K562 (cell line): ENCODE data around the gene NFATC4. TPM values are rescaled to one million over a fixed set of nuclear protein-coding genes. Genes with fewer than 3 reads are reported as not detected.

Experiments
- ATAC-seq: fragments of 200-7000 bp; cut with Tn5 transposase; 3 replicates; pipeline ENCODE4 v1.9.1; 2020; ENCODE audit warnings: moderate library complexity
- BruUV-seq: library from RNA; stranded (reverse); fragments of 400-500 nt; replicated peaks from 2 replicates; lab custom pipeline; 2021; lab: Mats Ljungman, UMichigan
- CTCF ChIA-PET: fragments of 300-600 bp; formaldehyde crosslinking; extraction: SDS; loops from one replicate; lab custom pipeline; 2021; ENCODE audit warnings: low intra/inter-chr PET ratio; lab: Yijun Ruan, JAX
- POLR2A ChIA-PET: fragments of 300-600, 350-650 bp; sonication (Branson Sonifier 250); formaldehyde crosslinking; extraction: SDS; loops from one replicate; lab custom pipeline; 2021; ENCODE audit warnings: antibody characterized with exemption, inconsistent platforms; lab: Yijun Ruan, JAX
- DNase-seq, 4 experiments: peaks; one replicate each; pipeline versions ENCODE4 v3.0.0 to v3.0.0-alpha.2; 2011 to 2018; ENCODE audit warnings: low spot score in 3 of 4, mixed read lengths in 3 of 4; ENCODE audit errors: extremely low read depth in 1 of 4
- FAIRE-seq: peaks from 2 replicates; lab custom pipeline; 2011; peaks lifted over from hg19 to GRCh38; lab: Jason Lieb, UNC
- H2AFZ ChIP-seq: 2 replicates; pipeline ENCODE4 v1.6.0; 2011; ENCODE audit warnings: low read depth, low read length, control low read depth, inconsistent platforms
- H3K27ac ChIP-seq: fragments of 200-600 bp; 3 replicates; pipeline ENCODE4 v1.8.0; 2011; ENCODE audit warnings: low read depth, mild to moderate bottlenecking, control low read depth, inconsistent platforms, low read length, moderate library complexity, mixed read lengths; ENCODE audit errors: extremely low read depth
- H3K27me3 ChIP-seq, 2 experiments: fragments of 300-600 bp in 1 of 2; 2 replicates in 1 of 2; 3 replicates in 1 of 2; pipeline versions ENCODE4 v1.6.0 to v1.8.0; 2011; ENCODE audit warnings: inconsistent platforms in 2 of 2, low read length in 2 of 2, mild to moderate bottlenecking in 1 of 2, mixed read lengths in 1 of 2, moderate library complexity in 1 of 2; ENCODE audit not compliant: control insufficient read depth in 2 of 2, insufficient read depth in 2 of 2
- H3K36me3 ChIP-seq: fragments of 300-600 bp; 3 replicates; pipeline ENCODE4 v1.8.0; 2011; ENCODE audit warnings: mild to moderate bottlenecking, low read length, inconsistent platforms; ENCODE audit not compliant: control insufficient read depth, insufficient read depth
- H3K4me1 ChIP-seq, 2 experiments: fragments of 200-600 bp in 1 of 2; replicated peaks in 1 of 2; 2 replicates in 1 of 2; 3 replicates in 1 of 2; pipeline versions ENCODE4 v1.5.1 to v1.8.0; 2011; ENCODE audit warnings: inconsistent platforms in 2 of 2, low read length in 2 of 2, mild to moderate bottlenecking in 1 of 2, mixed read lengths in 1 of 2, moderate library complexity in 1 of 2; ENCODE audit not compliant: control insufficient read depth in 2 of 2, insufficient read depth in 2 of 2
- H3K4me2 ChIP-seq: 2 replicates; pipeline ENCODE4 v1.6.1; 2011; ENCODE audit warnings: low read length, control low read depth, inconsistent platforms, mixed read lengths; ENCODE audit not compliant: insufficient read depth
- H3K4me3 ChIP-seq: fragments of 200-600 bp; sonication (generic), shearing (Covaris generic); 2 replicates; pipeline ENCODE4 v1.5.1; 2016; ENCODE audit warnings: control low read depth, inconsistent platforms
- H3K79me2 ChIP-seq: fragments of 200-600 bp; 3 replicates; pipeline ENCODE4 v1.8.0; 2011; ENCODE audit warnings: low read length, inconsistent platforms; ENCODE audit not compliant: control insufficient read depth, insufficient read depth
- H3K9ac ChIP-seq, 2 experiments: 2 replicates each; pipeline versions ENCODE4 v1.6.0 to v1.6.1; 2011; ENCODE audit warnings: low read depth in 2 of 2, low read length in 2 of 2, control low read depth in 1 of 2, inconsistent platforms in 1 of 2, mild to moderate bottlenecking in 1 of 2, mixed read lengths in 1 of 2; ENCODE audit not compliant: insufficient read depth in 1 of 2
- H3K9me1 ChIP-seq: one replicate; pipeline ENCODE4 v1.6.0; 2011; ENCODE audit warnings: inconsistent platforms, mild to moderate bottlenecking, low read length, moderate library complexity; ENCODE audit not compliant: control insufficient read depth, insufficient read depth
- H3K9me3 ChIP-seq: replicated peaks from 2 replicates; pipeline ENCODE4 v1.5.1; 2011; ENCODE audit warnings: low read depth, low read length, inconsistent platforms; ENCODE audit not compliant: control insufficient read depth, insufficient read depth
- H4K20me1 ChIP-seq: replicated peaks from 2 replicates; pipeline ENCODE4 v1.6.1; 2011; ENCODE audit warnings: low read length, inconsistent platforms, mixed read lengths; ENCODE audit not compliant: control insufficient read depth, insufficient read depth
- CBX2 ChIP-seq: fragments of 200-600 bp; sonication (generic); IDR thresholded peaks from one replicate; pipeline ENCODE4 v1.6.1; 2012; ENCODE audit warnings: mild to moderate bottlenecking, low read length, inconsistent platforms; ENCODE audit not compliant: insufficient read depth, poor library complexity, severe bottlenecking
- DDX20 ChIP-seq: fragments of 450-650 bp; IDR thresholded peaks from 2 replicates; pipeline ENCODE4 v1.6.1; 2016; ENCODE audit warnings: missing genetic modification characterization, low read depth, mild to moderate bottlenecking, missing compliant biosample characterization, moderate library complexity
- FOXJ3 ChIP-seq: sonication (generic); formaldehyde crosslinking; IDR thresholded peaks from 2 replicates; pipeline ENCODE4 v1.4.0; 2020; ENCODE audit warnings: mild to moderate bottlenecking, missing genetic modification reagents
- KLF1 ChIP-seq: fragments of 450-650 bp; IDR thresholded peaks from 2 replicates; pipeline ENCODE4 v1.6.1; 2016; ENCODE audit warnings: missing genetic modification characterization, missing compliant biosample characterization
- MYC ChIP-seq, 2 experiments: fragments of 250-450 bp in 1 of 2; sonication (Bioruptor Pico) in 1 of 2; IDR thresholded peaks; 2 replicates each; pipeline versions ENCODE4 v1.5.1 to v1.6.1; 2012 to 2021; ENCODE audit warnings: low read depth in 2 of 2, borderline replicate concordance in 1 of 2, improper control_type of control experiment in 1 of 2, low read length in 1 of 2, mild to moderate bottlenecking in 1 of 2, moderate library complexity in 1 of 2
- RNF2 ChIP-seq: sonication (generic); IDR thresholded peaks from 2 replicates; pipeline ENCODE4 v1.6.1; 2016
- THRAP3 ChIP-seq: fragments of 450-650 bp; IDR thresholded peaks from 2 replicates; pipeline ENCODE4 v1.6.1; 2016; ENCODE audit warnings: mild to moderate bottlenecking, inconsistent platforms, borderline replicate concordance
- WHSC1 ChIP-seq: IDR thresholded peaks from one replicate; pipeline ENCODE4 v1.6.1; 2012; ENCODE audit warnings: low read length, control low read depth, inconsistent platforms
- ZNF140 ChIP-seq: fragments of 250-450 bp; sonication (Bioruptor Pico); IDR thresholded peaks from 2 replicates; pipeline ENCODE4 v1.8.0; 2021; ENCODE audit warnings: moderate library complexity, mild to moderate bottlenecking, inconsistent platforms
- ZNF174 ChIP-seq: fragments of 250-450 bp; sonication (Bioruptor Pico); IDR thresholded peaks from 2 replicates; pipeline ENCODE4 v1.4.0; 2020; ENCODE audit warnings: mild to moderate bottlenecking
- ZNF24 ChIP-seq: fragments of 450-650 bp; IDR thresholded peaks from 2 replicates; pipeline ENCODE4 v1.6.1; 2016
- ZNF282 ChIP-seq: sonication (generic); formaldehyde crosslinking; IDR thresholded peaks from 2 replicates; pipeline ENCODE4 v1.8.1; 2023; ENCODE audit warnings: missing genetic modification reagents
- WGBS: fragments of 100-300 bp; shearing (Covaris generic); methylation state at CpG from one replicate; pipeline ENCODE4 v1.1.6; 2016; ENCODE audit warnings: low coverage, mixed read lengths; ENCODE audit not compliant: insufficient coverage; ENCODE audit errors: missing lambda C conversion rate; 5-methylcytosine and 5-hydroxymethylcytosine counted together
- in situ Hi-C: fragments of 300-500 bp; cut with MboI; formaldehyde crosslinking; loops from 4 replicates; pipeline ENCODE4 v1.15.0; 2018; ENCODE audit warnings: inconsistent platforms, mixed read lengths
- intact Hi-C: fragments of 100-400 bp; cut with micrococcal nuclease; formaldehyde crosslinking; loops from 2 replicates; pipeline ENCODE4 v1.14.2; 2022
- polyA plus RNA-seq, 8 experiments: library from polyadenylated mRNA; depleted of rRNA in 4 of 8; stranded (reverse) in 5 of 8; unstranded in 3 of 8; fragments of >200 nt; fragmentation: Nextera tagmentation in 2 of 8; fragmentation: Illumina TruSeq in 1 of 8; extraction: Ambion mirVana in 2 of 8; extraction: Trizol in 1 of 8; gene quantifications; 2 replicates each; pipeline versions ENCODE4 v1.2.1 to v1.2.3, GENCODE V29; 2011 to 2014; ENCODE audit warnings: inconsistent platforms in 1 of 8, missing spikeins in 1 of 8
- total RNA-seq, 7 experiments: library from RNA; depleted of rRNA in 6 of 7; stranded (reverse); fragments of >200 nt in 6 of 7; fragmentation: Illumina TruSeq in 2 of 7; extraction: Trizol in 2 of 7; gene quantifications; 2 replicates each; pipeline versions ENCODE4 v1.2.1 to v1.2.3, GENCODE V29; 2011 to 2021; ENCODE audit warnings: low replicate concordance in 1 of 7
- TF ChIP-seq, protein P1 (sequence below): fragments of 450-650 bp; formaldehyde crosslinking; IDR thresholded peaks from 2 replicates; pipeline ENCODE4 v1.4.0; 2022; ENCODE audit warnings: mild to moderate bottlenecking, moderate library complexity

NFATC4 gene
- total and polyA plus RNA-seq, 9 of the 15 experiments (the other 6 are each of a cell fraction or from before 2014, with no cell fraction given): 0.25 to 3.8 (median 0.78) TPM; not detected in 1

DNA sequence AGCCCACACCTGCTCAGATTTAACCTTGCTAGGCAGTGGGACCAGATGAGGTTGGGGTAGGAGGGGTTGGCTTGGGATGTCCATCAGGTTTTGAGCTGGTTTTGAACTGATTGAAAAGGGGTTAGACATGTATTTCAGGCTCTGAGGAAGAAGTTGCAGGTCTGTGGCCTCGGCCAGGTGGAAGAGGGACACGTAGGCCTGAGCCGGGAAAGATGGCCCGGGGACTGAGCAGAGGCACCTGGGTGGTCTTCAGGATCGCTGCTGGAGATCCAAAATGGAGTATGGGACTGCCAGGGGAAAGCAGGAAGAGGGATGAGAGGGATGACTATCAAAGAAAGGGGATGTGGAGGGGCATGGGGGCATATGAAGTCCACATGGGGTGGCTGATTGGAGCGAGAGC, 38.4 kb downstream of the NFATC4 start:
- in situ Hi-C loops (no loop called here), intact Hi-C loops (no loop called here)
- 30% methylated on average over 3 of the region's 6 CpGs for WGBS
- peaks cover 0 to 8% of the 10 kb centered on the region in 2 experiments; a peak in 1 of 5 replicates for H3K27me3 ChIP-seq
- H3K9me3 ChIP-seq: no peaks in the 10 kb centered on the region
- H3K36me3 ChIP-seq: no peaks in the 10 kb centered on the region
- H3K4me2 ChIP-seq: no peak overlapping the region
- ATAC-seq (no peak), DNase-seq (no peak), FAIRE-seq (no peak)
- no peak overlapping the region for H3K4me3 ChIP-seq
- BruUV-seq: no TSS peak
- POLR2A ChIA-PET: interaction anchor here (0.7 kb wide), 1 partner anchor 31 kb away, joined by 3 read pairs; no protein-coding TSS in a partner anchor
- no peak for TF ChIP-seq KLF1 (tag)
- TF ChIP-seq FOXJ3 (CRISPR knock-in tag): no peak
- TF ChIP-seq THRAP3: no peak
- TF ChIP-seq DDX20 (tag): no peak
- no peak for TF ChIP-seq WHSC1
- no peak for TF ChIP-seq CBX2
- no peak for TF ChIP-seq RNF2
- TF ChIP-seq ZNF174 (CRISPR knock-in tag): no peak
- no peak for TF ChIP-seq ZNF140 (CRISPR knock-in tag)
- no peak for TF ChIP-seq ZNF24
- TF ChIP-seq MYC (IDR thresholded peaks at IDR 0.05; ENCODE audit: low read depth, low read length): no peak
- TF ChIP-seq MYC (CRISPR knock-in tag; IDR thresholded peaks at IDR 0.05; ENCODE audit: borderline replicate concordance, low read depth): no peak
- TF ChIP-seq, protein P1, sequence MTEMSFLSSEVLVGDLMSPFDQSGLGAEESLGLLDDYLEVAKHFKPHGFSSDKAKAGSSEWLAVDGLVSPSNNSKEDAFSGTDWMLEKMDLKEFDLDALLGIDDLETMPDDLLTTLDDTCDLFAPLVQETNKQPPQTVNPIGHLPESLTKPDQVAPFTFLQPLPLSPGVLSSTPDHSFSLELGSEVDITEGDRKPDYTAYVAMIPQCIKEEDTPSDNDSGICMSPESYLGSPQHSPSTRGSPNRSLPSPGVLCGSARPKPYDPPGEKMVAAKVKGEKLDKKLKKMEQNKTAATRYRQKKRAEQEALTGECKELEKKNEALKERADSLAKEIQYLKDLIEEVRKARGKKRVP (CRISPR knock-in tag): no peak
- TF ChIP-seq ZNF282 (CRISPR knock-in tag): no peak
- H3K4me1 ChIP-seq: peaks cover 0 to 7% of the 10 kb centered on the region in 2 experiments; a peak in 2 of 5 replicates
- H3K9me1 ChIP-seq: no peaks in the 10 kb centered on the region
- H3K27ac ChIP-seq: no peak overlapping the region
- H3K79me2 ChIP-seq: no peaks in the 10 kb centered on the region
- H3K9ac ChIP-seq: no peak overlapping the region
- H2AFZ ChIP-seq: no peak overlapping the region
- CTCF ChIA-PET: no interaction called here
- no peaks in the 10 kb centered on the region for H4K20me1 ChIP-seq
